PC-3 (cell line): ENCODE results near the gene BMPR1A. TPM values are rescaled to one million over a fixed set of nuclear protein-coding genes. Genes with fewer than 3 reads are reported as not detected.

Source experiments
- ATAC-seq: fragments of 200-7000 bp; cut with Tn5 transposase; 2 replicates; pipeline ENCODE4 v1.9.1; 2020; ENCODE audit warnings: mild to moderate bottlenecking, moderate library complexity
- BruUV-seq: library from RNA; stranded (reverse); fragments of 400-500 nt; replicated peaks from 2 replicates; lab custom pipeline; 2021; lab: Mats Ljungman, UMichigan
- CTCF ChIA-PET: fragments of 300-600 bp; sonication (Branson Sonifier 250); formaldehyde crosslinking; loops from one replicate; lab custom pipeline; 2022; ENCODE audit warnings: antibody characterized with exemption; lab: Charles Lee
- POLR2A ChIA-PET: fragments of 300-600 bp; sonication (Branson Sonifier 250); formaldehyde crosslinking; loops from one replicate; lab custom pipeline; 2022; ENCODE audit warnings: antibody characterized with exemption; ENCODE audit not compliant: unreplicated experiment; lab: Charles Lee
- DNase-seq: peaks from one replicate; pipeline ENCODE4 v3.0.0-alpha.2; 2015
- H2AFZ ChIP-seq: fragments of 300-600 bp; sonication (generic); 2 replicates; pipeline ENCODE4 v1.6.0; 2016; ENCODE audit warnings: antibody characterized with exemption, low read length
- H3F3A ChIP-seq: fragments of 300-600 bp; sonication (generic); one replicate; pipeline ENCODE4 v1.6.0; 2017; ENCODE audit warnings: antibody characterized with exemption, low read length, control low read depth, mild to moderate bottlenecking; ENCODE audit not compliant: unreplicated experiment
- H3K27ac ChIP-seq: fragments of 300-600 bp; sonication (generic); 2 replicates; pipeline ENCODE4 v1.5.1; 2016; ENCODE audit warnings: mild to moderate bottlenecking, low read length
- H3K27me3 ChIP-seq: fragments of 300-600 bp; sonication (generic); 2 replicates; pipeline ENCODE4 v1.6.1; 2016; ENCODE audit warnings: low read length, mixed read lengths
- H3K36me3 ChIP-seq: fragments of 300-600 bp; sonication (generic); 2 replicates; pipeline ENCODE4 v1.6.1; 2016; ENCODE audit warnings: low read depth, mixed run types, low read length, mixed read lengths
- H3K4me1 ChIP-seq: fragments of 300-600 bp; sonication (generic); 2 replicates; pipeline ENCODE4 v1.5.1; 2016; ENCODE audit warnings: low read length; ENCODE audit not compliant: insufficient read depth
- H3K4me2 ChIP-seq: fragments of 300-600 bp; sonication (generic); 2 replicates; pipeline ENCODE4 v1.6.0; 2016; ENCODE audit warnings: low read length
- H3K4me3 ChIP-seq: fragments of 300-600 bp; sonication (generic); 2 replicates; pipeline ENCODE4 v1.5.1; 2016; ENCODE audit warnings: mild to moderate bottlenecking, low read length, mixed read lengths
- H3K79me2 ChIP-seq: fragments of 300-600 bp; sonication (generic); 2 replicates; pipeline ENCODE4 v1.6.1; 2017; ENCODE audit warnings: low read length, mixed read lengths
- H3K9ac ChIP-seq: fragments of 300-600 bp; sonication (generic); 2 replicates; pipeline ENCODE4 v1.6.0; 2016; ENCODE audit warnings: mild to moderate bottlenecking, low read length
- H3K9me2 ChIP-seq: fragments of 300-600 bp; sonication (generic); replicated peaks from 2 replicates; pipeline ENCODE4 v1.6.1; 2016; ENCODE audit warnings: mixed run types, low read length, mixed read lengths
- H3K9me3 ChIP-seq: fragments of 300-600 bp; sonication (generic); 2 replicates; pipeline ENCODE4 v1.6.1; 2016; ENCODE audit warnings: low read length, mixed read lengths
- H4K20me1 ChIP-seq: fragments of 300-600 bp; sonication (generic); 2 replicates; pipeline ENCODE4 v1.6.1; 2016; ENCODE audit warnings: low read length, mixed read lengths
- CTCF ChIP-seq: fragments of 300-600 bp; sonication (generic); conservative IDR thresholded peaks from 2 replicates; pipeline ENCODE4 v1.5.1; 2017; ENCODE audit warnings: antibody characterized with exemption, low read depth, mild to moderate bottlenecking, low read length
- EZH2 ChIP-seq: fragments of 300-600 bp; sonication (generic); IDR thresholded peaks from one replicate; pipeline ENCODE4 v1.6.1; 2017; ENCODE audit warnings: antibody characterized with exemption, mild to moderate bottlenecking, low read length; ENCODE audit not compliant: unreplicated experiment
- EZH2phosphoT487 ChIP-seq: fragments of 300-600 bp; sonication (generic); IDR thresholded peaks from 2 replicates; pipeline ENCODE4 v1.6.1; 2018; ENCODE audit warnings: mild to moderate bottlenecking, antibody characterized with exemption, low read length, borderline replicate concordance
- intact Hi-C: fragments of 100-400 bp; cut with micrococcal nuclease; formaldehyde crosslinking; loops from 2 replicates; pipeline ENCODE4 v1.9.0; 2023
- total RNA-seq: library from RNA; depleted of rRNA; stranded (reverse); fragments of >200 nt; gene quantifications from 2 replicates; pipeline ENCODE4 v1.2.3, GENCODE V29; 2014

BMPR1A gene
- total RNA-seq, 1 experiment from 2014 or later: 14.5 TPM

- no peaks in the 10 kb centered on the region for H3F3A ChIP-seq
- no peaks in the 10 kb centered on the region for H3K9me3 ChIP-seq
- H3K4me3 ChIP-seq: no peak overlapping the region
- H2AFZ ChIP-seq: no peak overlapping the region
- no peaks in the 10 kb centered on the region for H4K20me1 ChIP-seq
- H3K4me2 ChIP-seq: no peak overlapping the region
- ChIA-PET POLR2A (no interaction called here), CTCF (no interaction called here)
- no TSS peak for BruUV-seq
- no peaks in the 10 kb centered on the region for H3K36me3 ChIP-seq
- intact Hi-C loops: no loop called here
- peaks cover 8% of the 10 kb centered on the region for H3K4me1 ChIP-seq
- DNase-seq (no peak), ATAC-seq (no peak)
- no peaks in the 10 kb centered on the region for H3K79me2 ChIP-seq
- H3K27me3 ChIP-seq: no peaks in the 10 kb centered on the region
- no peak overlapping the region for H3K27ac ChIP-seq
- H3K9ac ChIP-seq: no peak overlapping the region
- H3K9me2 ChIP-seq: no peaks in the 10 kb centered on the region
- TF ChIP-seq CTCF (no peak), EZH2 (no peak), EZH2phosphoT487 (no peak)
Observed at GRCh38 chr10:86867149-86867548, 110.7 kb downstream of the BMPR1A start.

GRCh38 chr10:86868353-86868752, 111.9 kb downstream of the BMPR1A start:
- Histone ChIP-seq H3K4me2 (no peak overlapping the region), H3K4me3 (no peak overlapping the region)

GRCh38 chr10:86870679-86871078, 114.3 kb downstream of the BMPR1A start:
- no TSS peak for BruUV-seq
- H3K4me3 ChIP-seq: no peak overlapping the region
- TF ChIP-seq CTCF: no peak
- no peak for TF ChIP-seq EZH2
- TF ChIP-seq EZH2phosphoT487: no peak
- no peaks in the 10 kb centered on the region for H3K36me3 ChIP-seq
- CTCF ChIA-PET: no interaction called here
- no peak overlapping the region for H3K4me2 ChIP-seq
- no peaks in the 10 kb centered on the region for H4K20me1 ChIP-seq
- no peaks in the 10 kb centered on the region for H3K79me2 ChIP-seq
- H3K9me2 ChIP-seq: no peaks in the 10 kb centered on the region
- DNase-seq (no peak), ATAC-seq (no peak)
- POLR2A ChIA-PET: no interaction called here
- H3K9ac ChIP-seq: no peak overlapping the region
- no peaks in the 10 kb centered on the region for H3K4me1 ChIP-seq
- no peak overlapping the region for H2AFZ ChIP-seq
- no peaks in the 10 kb centered on the region for H3K9me3 ChIP-seq
- H3F3A ChIP-seq: no peaks in the 10 kb centered on the region
- intact Hi-C loops: no loop called here
- no peaks in the 10 kb centered on the region for H3K27me3 ChIP-seq
- H3K27ac ChIP-seq: no peak overlapping the region

More at GRCh38 chr10:86868353-86868752, 111.9 kb downstream of the BMPR1A start:
- Histone ChIP-seq H4K20me1 (no peaks in the 10 kb centered on the region), H3K9me3 (no peaks in the 10 kb centered on the region), H3K79me2 (no peaks in the 10 kb centered on the region), H3K9me2 (no peaks in the 10 kb centered on the region), H3F3A (no peaks in the 10 kb centered on the region), H3K9ac (no peak overlapping the region), H3K27me3 (no peaks in the 10 kb centered on the region), H3K4me1 (no peaks in the 10 kb centered on the region), H3K36me3 (no peaks in the 10 kb centered on the region), H3K27ac (no peak overlapping the region), H2AFZ (no peak overlapping the region)
- ChIA-PET POLR2A (no interaction called here), CTCF (no interaction called here)
- BruUV-seq: no TSS peak
- ATAC-seq (no peak), DNase-seq (no peak)
- no peak for TF ChIP-seq EZH2
- intact Hi-C loops: no loop called here
